ENCODE measurements around the gene FBXO5.

The FBXO5 gene

DNA sequence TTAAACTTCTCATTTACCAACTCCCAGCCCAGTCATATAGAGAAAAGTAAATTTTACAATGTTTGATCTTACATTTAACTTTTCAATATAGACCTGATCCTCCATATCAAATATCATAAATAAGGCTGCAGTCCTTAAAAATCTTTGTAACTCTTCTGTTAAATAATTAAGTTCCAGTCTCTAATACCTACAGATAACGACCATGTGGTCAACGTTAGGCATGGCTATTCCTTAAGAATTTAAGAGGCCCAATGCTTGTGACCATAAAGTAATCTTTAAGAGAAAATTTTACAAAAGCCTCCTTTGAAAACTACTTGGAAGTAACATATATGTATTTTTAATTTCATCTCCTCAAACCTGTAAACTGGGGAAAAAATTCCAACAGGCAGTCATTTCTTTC, 1.6 kb downstream of the FBXO5 start:
- DNase-seq (ENCODE audit: low read depth in 1 of 2, low spot score in 1 of 2) = no peak

DNA sequence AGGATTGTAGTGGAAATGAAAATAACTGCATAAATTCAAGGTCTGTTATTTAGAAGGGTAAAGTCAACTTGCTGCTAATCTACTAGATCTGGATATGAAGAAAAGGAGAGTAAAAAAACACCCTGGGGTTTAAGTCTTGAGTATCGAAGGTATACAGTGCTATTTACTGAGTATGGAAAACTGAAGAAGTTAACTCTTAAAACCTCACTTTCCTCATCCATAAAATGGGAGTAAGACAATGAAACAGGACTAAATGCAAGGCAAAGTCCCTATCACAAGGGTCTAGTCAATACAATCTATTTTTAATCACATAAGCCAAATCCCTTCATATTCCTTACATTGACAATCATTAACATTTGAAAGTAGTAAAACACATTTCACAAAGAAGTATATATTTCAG, 2.2 kb downstream of the FBXO5 start:
- DNase-seq (ENCODE audit: low read depth in 1 of 2, low spot score in 1 of 2) = no peak
- peak overlapping the region; percentile 96 for H3K27ac ChIP-seq (replicated peaks)
- H3K27me3 ChIP-seq (ENCODE audit: insufficient read depth, poor library complexity, severe bottlenecking) = no peaks in the 10 kb centered on the region

More for the DNA sequence above, 1.6 kb downstream of the FBXO5 start:
- Histone ChIP-seq H3K4me3 (replicated peaks; ENCODE audit: insufficient read depth, low read length) (peak overlapping the region; percentile 97), H3K27me3 (ENCODE audit: insufficient read depth, poor library complexity, severe bottlenecking) (no peaks in the 10 kb centered on the region), H3K27ac (replicated peaks) (peak overlapping the region; percentile 96)
- TF ChIP-seq, protein P1, sequence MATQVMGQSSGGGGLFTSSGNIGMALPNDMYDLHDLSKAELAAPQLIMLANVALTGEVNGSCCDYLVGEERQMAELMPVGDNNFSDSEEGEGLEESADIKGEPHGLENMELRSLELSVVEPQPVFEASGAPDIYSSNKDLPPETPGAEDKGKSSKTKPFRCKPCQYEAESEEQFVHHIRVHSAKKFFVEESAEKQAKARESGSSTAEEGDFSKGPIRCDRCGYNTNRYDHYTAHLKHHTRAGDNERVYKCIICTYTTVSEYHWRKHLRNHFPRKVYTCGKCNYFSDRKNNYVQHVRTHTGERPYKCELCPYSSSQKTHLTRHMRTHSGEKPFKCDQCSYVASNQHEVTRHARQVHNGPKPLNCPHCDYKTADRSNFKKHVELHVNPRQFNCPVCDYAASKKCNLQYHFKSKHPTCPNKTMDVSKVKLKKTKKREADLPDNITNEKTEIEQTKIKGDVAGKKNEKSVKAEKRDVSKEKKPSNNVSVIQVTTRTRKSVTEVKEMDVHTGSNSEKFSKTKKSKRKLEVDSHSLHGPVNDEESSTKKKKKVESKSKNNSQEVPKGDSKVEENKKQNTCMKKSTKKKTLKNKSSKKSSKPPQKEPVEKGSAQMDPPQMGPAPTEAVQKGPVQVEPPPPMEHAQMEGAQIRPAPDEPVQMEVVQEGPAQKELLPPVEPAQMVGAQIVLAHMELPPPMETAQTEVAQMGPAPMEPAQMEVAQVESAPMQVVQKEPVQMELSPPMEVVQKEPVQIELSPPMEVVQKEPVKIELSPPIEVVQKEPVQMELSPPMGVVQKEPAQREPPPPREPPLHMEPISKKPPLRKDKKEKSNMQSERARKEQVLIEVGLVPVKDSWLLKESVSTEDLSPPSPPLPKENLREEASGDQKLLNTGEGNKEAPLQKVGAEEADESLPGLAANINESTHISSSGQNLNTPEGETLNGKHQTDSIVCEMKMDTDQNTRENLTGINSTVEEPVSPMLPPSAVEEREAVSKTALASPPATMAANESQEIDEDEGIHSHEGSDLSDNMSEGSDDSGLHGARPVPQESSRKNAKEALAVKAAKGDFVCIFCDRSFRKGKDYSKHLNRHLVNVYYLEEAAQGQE (IDR thresholded peaks at IDR 0.05; ENCODE audit: insufficient replicate concordance, low read depth) = no peak
- TF ChIP-seq SPI1 (IDR thresholded peaks at IDR 0.05; ENCODE audit: borderline replicate concordance, low read depth) (no peak), GABPA (IDR thresholded peaks at IDR 0.05; ENCODE audit: low read depth) (no peak), POLR2AphosphoS5 (IDR thresholded peaks at IDR 0.05; ENCODE audit: low read depth) (no peak)
- TF ChIP-seq, protein P2, sequence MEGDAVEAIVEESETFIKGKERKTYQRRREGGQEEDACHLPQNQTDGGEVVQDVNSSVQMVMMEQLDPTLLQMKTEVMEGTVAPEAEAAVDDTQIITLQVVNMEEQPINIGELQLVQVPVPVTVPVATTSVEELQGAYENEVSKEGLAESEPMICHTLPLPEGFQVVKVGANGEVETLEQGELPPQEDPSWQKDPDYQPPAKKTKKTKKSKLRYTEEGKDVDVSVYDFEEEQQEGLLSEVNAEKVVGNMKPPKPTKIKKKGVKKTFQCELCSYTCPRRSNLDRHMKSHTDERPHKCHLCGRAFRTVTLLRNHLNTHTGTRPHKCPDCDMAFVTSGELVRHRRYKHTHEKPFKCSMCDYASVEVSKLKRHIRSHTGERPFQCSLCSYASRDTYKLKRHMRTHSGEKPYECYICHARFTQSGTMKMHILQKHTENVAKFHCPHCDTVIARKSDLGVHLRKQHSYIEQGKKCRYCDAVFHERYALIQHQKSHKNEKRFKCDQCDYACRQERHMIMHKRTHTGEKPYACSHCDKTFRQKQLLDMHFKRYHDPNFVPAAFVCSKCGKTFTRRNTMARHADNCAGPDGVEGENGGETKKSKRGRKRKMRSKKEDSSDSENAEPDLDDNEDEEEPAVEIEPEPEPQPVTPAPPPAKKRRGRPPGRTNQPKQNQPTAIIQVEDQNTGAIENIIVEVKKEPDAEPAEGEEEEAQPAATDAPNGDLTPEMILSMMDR (IDR thresholded peaks at IDR 0.05; ENCODE audit: insufficient read depth, low read length) = no peak

DNA sequence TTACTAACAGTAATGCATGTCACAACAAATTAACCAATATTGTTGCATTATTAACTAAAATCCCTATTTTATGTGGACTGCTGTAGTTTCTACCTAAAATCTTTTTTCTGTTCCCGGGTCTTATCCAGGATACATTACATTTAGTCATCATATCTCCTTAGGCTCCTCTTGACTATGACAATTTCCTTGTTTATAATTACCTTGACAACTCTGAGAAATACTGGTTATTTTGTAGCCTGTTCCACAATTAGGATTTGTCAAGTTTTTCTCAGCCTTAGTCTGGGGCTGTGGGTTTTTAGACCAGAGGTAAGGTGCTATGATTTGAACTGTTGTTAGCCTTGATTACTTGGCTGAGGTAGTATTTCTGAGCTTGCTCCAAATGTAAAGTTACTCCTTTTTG, 3.7 kb downstream of the FBXO5 start:
- no peak overlapping the region for H3K4me3 ChIP-seq (replicated peaks; ENCODE audit: insufficient read depth, low read length)
- H3K27ac ChIP-seq (replicated peaks) = peak overlapping the region; percentile 4

More for the DNA sequence above, 2.2 kb downstream of the FBXO5 start:
- no peak for TF ChIP-seq SPI1 (IDR thresholded peaks at IDR 0.05; ENCODE audit: borderline replicate concordance, low read depth)
- TF ChIP-seq, protein P2 (IDR thresholded peaks at IDR 0.05; ENCODE audit: insufficient read depth, low read length) = no peak
- no peak for TF ChIP-seq POLR2AphosphoS5 (IDR thresholded peaks at IDR 0.05; ENCODE audit: low read depth)
- no peak for TF ChIP-seq GABPA (IDR thresholded peaks at IDR 0.05; ENCODE audit: low read depth)
- TF ChIP-seq, protein P1 (IDR thresholded peaks at IDR 0.05; ENCODE audit: insufficient replicate concordance, low read depth) = no peak
- H3K4me3 ChIP-seq (replicated peaks; ENCODE audit: insufficient read depth, low read length) = peak overlapping the region; percentile 97

More for the DNA sequence above, 3.7 kb downstream of the FBXO5 start:
- H3K27me3 ChIP-seq (ENCODE audit: insufficient read depth, poor library complexity, severe bottlenecking) = no peaks in the 10 kb centered on the region
- TF ChIP-seq SPI1 (IDR thresholded peaks at IDR 0.05; ENCODE audit: borderline replicate concordance, low read depth) = no peak
- TF ChIP-seq, protein P2 (IDR thresholded peaks at IDR 0.05; ENCODE audit: insufficient read depth, low read length) = no peak
- TF ChIP-seq, protein P1 (IDR thresholded peaks at IDR 0.05; ENCODE audit: insufficient replicate concordance, low read depth) = no peak
- no peak for TF ChIP-seq POLR2AphosphoS5 (IDR thresholded peaks at IDR 0.05; ENCODE audit: low read depth)
- TF ChIP-seq GABPA (IDR thresholded peaks at IDR 0.05; ENCODE audit: low read depth) = no peak
- DNase-seq (ENCODE audit: low read depth in 1 of 2, low spot score in 1 of 2) = no peak
